Mucosa of rectum (tissue), 2 donors: ENCODE data around the gene RAD51B.
A peak's percentile ranks its signal among the peaks of the same experiment; 100 is the strongest.

Source experiments
- H3K27ac ChIP-seq, 2 donors: one replicate each; pipeline ENCODE4 v1.7.0; 2013; ENCODE audit warnings: inconsistent platforms in 2 of 2, low read depth in 2 of 2, low read length in 2 of 2
- H3K27me3 ChIP-seq, 2 donors: one replicate each; pipeline ENCODE4 v1.7.0; 2013; ENCODE audit warnings: low read length in 2 of 2; ENCODE audit not compliant: control insufficient read depth in 2 of 2, insufficient read depth in 2 of 2
- H3K36me3 ChIP-seq, 2 donors: one replicate each; pipeline ENCODE4 v1.7.0; 2013; ENCODE audit warnings: low read length in 2 of 2; ENCODE audit not compliant: control insufficient read depth in 2 of 2, insufficient read depth in 2 of 2
- H3K4me1 ChIP-seq, 2 donors: one replicate each; pipeline ENCODE4 v1.7.0; 2013; ENCODE audit warnings: low read length in 2 of 2, mild to moderate bottlenecking in 1 of 2; ENCODE audit not compliant: control insufficient read depth in 2 of 2, insufficient read depth in 2 of 2
- H3K4me3 ChIP-seq, 2 donors: one replicate each; pipeline ENCODE4 v1.7.0; 2013; ENCODE audit warnings: low read length in 2 of 2
- H3K9ac ChIP-seq, 2 donors: one replicate each; pipeline ENCODE4 v1.7.0; 2013; ENCODE audit warnings: low read length in 2 of 2, low read depth in 1 of 2, mild to moderate bottlenecking in 1 of 2
- H3K9me3 ChIP-seq, 2 donors: one replicate each; pipeline ENCODE4 v1.7.0; 2013; ENCODE audit warnings: low read length in 2 of 2; ENCODE audit not compliant: control insufficient read depth in 2 of 2
- donor health status: healthy.
- donor health status: Normal muscosa, but diverticular disease.

RAD51B gene

GRCh38 chr14:68593806-68594536, 774.4 kb downstream of the RAD51B start:
- no peaks in the 10 kb centered on the region for H3K9me3 ChIP-seq
- no peaks in the 10 kb centered on the region for H3K27me3 ChIP-seq
- no peak overlapping the region for H3K9ac ChIP-seq
- H3K36me3 ChIP-seq = no peaks in the 10 kb centered on the region
- H3K4me1 ChIP-seq = peaks cover 6 to 19% of the 10 kb centered on the region in 2 donors
- H3K4me3 ChIP-seq = no peak overlapping the region
- H3K27ac ChIP-seq = no peak overlapping the region

DNA sequence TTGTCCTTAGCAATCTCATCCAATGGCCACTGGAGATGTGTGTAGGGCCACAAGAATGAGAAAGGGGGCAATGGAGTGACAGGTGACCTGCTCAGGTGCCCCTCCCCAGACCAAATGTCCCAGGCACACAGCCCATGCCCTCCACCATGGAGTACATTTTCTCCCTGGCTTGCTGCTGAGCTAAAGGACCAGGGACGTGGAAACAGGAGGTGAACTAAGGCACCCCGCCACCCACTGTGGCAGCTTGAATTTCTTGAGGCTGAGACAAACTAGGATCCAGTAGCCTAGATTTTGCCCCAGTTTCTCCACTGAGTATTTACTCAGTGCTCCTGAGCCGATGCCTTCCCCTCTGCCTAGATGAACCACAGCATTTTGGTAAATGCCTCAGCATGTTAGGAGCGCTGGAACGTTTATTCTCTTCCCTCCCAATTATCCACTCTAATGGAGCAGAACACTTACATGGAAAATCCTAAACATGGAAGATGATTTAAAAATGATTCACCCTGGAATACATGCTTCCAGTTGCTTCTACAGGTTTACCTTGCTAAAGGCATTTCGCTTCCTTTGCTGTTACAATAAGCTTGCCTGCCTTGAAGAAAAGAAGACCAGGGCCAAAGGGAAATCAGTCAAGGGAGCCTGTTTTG, 775.3 kb downstream of the RAD51B start:
- no peaks in the 10 kb centered on the region for H3K9me3 ChIP-seq
- H3K27me3 ChIP-seq = no peaks in the 10 kb centered on the region

GRCh38 chr14:68596211-68596610, 776.6 kb downstream of the RAD51B start:
- Histone ChIP-seq H3K27ac (peak overlapping the region in 1 of 2 donors; percentile 21), H3K4me1 (peaks cover 15 to 21% of the 10 kb centered on the region in 2 donors), H3K4me3 (no peak overlapping the region)

More for the DNA sequence above, 775.3 kb downstream of the RAD51B start:
- Histone ChIP-seq H3K36me3 (no peaks in the 10 kb centered on the region), H3K27ac (no peak overlapping the region), H3K4me1 (peaks cover 15 to 23% of the 10 kb centered on the region in 2 donors), H3K9ac (no peak overlapping the region), H3K4me3 (no peak overlapping the region)

GRCh38 chr14:68596701-68597100, 777.1 kb downstream of the RAD51B start:
- Histone ChIP-seq H3K4me1 (peaks cover 15 to 21% of the 10 kb centered on the region in 2 donors), H3K9me3 (no peaks in the 10 kb centered on the region), H3K27me3 (no peaks in the 10 kb centered on the region), H3K4me3 (no peak overlapping the region), H3K9ac (no peak overlapping the region), H3K27ac (peak overlapping the region in 1 of 2 donors; percentile 21), H3K36me3 (no peaks in the 10 kb centered on the region)

More at GRCh38 chr14:68596211-68596610, 776.6 kb downstream of the RAD51B start:
- Histone ChIP-seq H3K27me3 (no peaks in the 10 kb centered on the region), H3K9me3 (no peaks in the 10 kb centered on the region), H3K9ac (no peak overlapping the region), H3K36me3 (no peaks in the 10 kb centered on the region)

DNA sequence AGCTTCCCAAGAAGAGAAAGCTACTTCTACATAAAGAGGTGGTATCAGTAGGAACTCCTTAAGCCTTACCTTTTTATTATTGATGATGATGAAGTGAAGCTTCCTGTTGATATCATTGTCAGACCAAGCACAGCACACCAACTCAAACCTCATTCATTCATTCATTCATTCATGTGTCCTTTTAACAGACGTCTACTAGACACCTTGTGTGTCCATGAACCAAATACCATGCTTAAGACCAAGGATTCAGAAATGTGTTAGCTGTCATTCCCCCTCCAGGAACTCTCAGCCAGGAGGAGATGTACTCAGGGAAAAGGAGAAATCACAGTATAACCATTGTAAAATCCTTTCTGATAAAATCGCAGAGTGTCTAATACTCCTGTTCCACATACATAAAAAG, 778.5 kb downstream of the RAD51B start:
- Histone ChIP-seq H3K27ac (peak overlapping the region; percentile 90 to 92), H3K9me3 (no peaks in the 10 kb centered on the region), H3K27me3 (no peaks in the 10 kb centered on the region), H3K4me1 (peaks cover 15 to 21% of the 10 kb centered on the region in 2 donors), H3K36me3 (no peaks in the 10 kb centered on the region), H3K9ac (peak overlapping the region; percentile 18 to 38), H3K4me3 (no peak overlapping the region)

DNA sequence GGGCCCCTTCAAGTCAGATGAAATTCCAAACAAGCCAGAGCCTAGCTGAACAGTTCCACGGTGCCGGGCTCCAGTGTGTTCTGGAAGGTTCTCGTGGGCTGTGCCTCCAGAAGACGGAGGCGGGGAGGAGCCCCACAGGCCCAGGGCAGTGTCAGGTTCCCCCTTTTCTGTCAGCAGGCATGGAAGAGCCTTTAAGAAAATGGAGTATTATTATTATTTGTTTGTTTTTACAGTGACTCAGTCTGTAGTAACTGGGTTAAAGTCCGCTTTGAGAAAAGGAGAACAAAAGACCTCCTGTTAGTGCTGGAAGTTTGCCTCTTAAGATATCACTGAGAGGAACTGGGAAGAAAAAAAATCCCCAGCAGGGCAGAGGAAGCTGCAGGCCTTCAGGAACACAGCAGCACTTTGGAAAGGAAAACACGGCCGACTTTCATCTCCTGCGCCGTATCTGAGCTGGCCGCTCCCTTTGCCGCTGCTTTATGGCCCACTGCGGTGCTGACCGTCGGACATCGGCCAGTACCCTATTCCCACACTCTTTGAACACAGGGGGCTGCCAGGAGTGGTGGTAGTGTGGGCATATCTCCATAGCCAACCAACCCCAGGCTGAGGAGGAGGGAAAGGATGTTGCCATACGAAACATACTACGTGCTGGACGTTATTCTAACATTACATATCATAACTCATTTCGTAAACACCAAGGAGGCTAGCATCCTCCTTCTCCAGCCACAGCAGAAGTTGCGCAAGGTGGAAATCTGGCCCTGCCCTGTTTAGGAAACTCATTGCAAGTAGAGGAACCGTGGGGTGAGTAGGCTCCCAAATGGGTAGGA, 779.3 kb downstream of the RAD51B start:
- H3K27ac ChIP-seq = peak overlapping the region; percentile 90 to 92
- peak overlapping the region; percentile 18 to 66 for H3K9ac ChIP-seq
- H3K4me1 ChIP-seq = peaks cover 15 to 23% of the 10 kb centered on the region in 2 donors
- H3K36me3 ChIP-seq = no peaks in the 10 kb centered on the region
- H3K4me3 ChIP-seq = peak overlapping the region; percentile 41 to 57
- H3K9me3 ChIP-seq = no peaks in the 10 kb centered on the region
- H3K27me3 ChIP-seq = no peaks in the 10 kb centered on the region

DNA sequence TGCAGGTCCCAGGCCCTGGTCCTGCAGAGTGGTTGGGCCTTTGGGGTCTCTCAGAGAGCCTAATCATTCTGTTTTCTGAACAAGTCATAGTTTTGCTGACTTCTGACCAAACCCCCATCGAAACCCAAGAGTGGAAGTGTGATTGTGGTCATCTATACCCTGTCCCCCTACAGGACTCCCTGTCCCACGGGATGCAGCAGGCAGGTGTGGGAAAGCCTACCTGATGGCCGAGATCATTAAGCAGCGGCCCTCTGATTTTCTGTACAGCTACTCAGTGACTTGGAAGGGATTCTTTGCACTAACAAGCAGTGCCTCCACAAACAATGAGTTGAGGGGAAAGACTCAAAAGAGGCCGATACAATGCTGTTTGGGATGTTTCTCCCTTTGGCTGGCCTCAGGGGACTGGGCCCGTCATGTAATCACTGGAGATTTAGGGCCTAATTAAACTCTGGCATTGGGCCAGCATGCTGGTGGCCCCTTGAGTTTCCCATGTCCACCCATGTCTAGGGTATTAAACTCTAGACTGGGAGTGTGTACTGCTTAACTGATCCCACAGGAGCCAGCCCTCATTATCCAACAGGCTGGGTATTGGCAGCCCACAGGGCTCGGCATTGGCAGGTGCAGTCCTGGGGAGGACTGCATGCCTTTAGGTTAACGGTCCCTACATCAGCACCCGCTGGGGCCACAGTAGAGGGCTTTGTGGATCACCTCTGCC, 780.5 kb downstream of the RAD51B start:
- H3K4me1 ChIP-seq = peaks cover 15 to 23% of the 10 kb centered on the region in 2 donors
- H3K4me3 ChIP-seq = no peak overlapping the region
- H3K9me3 ChIP-seq = no peaks in the 10 kb centered on the region
- H3K27ac ChIP-seq = peak overlapping the region; percentile 90 to 92
- H3K36me3 ChIP-seq = no peaks in the 10 kb centered on the region
- no peaks in the 10 kb centered on the region for H3K27me3 ChIP-seq
- no peak overlapping the region for H3K9ac ChIP-seq

DNA sequence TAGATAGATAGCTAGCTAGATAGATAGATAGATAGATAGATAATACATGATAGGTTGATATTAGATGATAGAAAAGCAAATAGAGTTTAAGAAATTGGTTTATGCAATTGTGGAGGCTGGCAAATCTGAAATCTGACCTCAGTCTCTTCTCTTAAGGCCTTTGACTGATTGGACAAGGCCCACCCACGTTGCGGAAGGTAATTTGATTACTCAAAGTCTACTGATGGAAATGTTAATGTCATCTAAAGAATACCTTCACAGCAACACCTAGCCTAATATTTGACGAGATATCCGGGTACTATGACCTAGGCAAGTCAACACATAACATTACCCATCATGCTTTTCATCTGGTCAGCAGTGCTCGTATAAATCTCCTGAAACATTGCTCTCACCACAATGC, 782.9 kb downstream of the RAD51B start:
- Histone ChIP-seq H3K4me1 (peaks cover 28 to 36% of the 10 kb centered on the region in 2 donors), H3K9me3 (no peaks in the 10 kb centered on the region), H3K27me3 (no peaks in the 10 kb centered on the region), H3K36me3 (no peaks in the 10 kb centered on the region), H3K9ac (no peak overlapping the region), H3K4me3 (no peak overlapping the region), H3K27ac (no peak overlapping the region)

GRCh38 chr14:68603533-68604360, 784.2 kb downstream of the RAD51B start:
- H3K9ac ChIP-seq = no peak overlapping the region
- no peak overlapping the region for H3K4me3 ChIP-seq
- peaks cover 36 to 37% of the 10 kb centered on the region in 2 donors for H3K4me1 ChIP-seq
- no peaks in the 10 kb centered on the region for H3K9me3 ChIP-seq
- H3K27me3 ChIP-seq = no peaks in the 10 kb centered on the region
- no peaks in the 10 kb centered on the region for H3K36me3 ChIP-seq
- H3K27ac ChIP-seq = no peak overlapping the region
